IMR-90 (cell line): ENCODE results near the gene WDR43. TPM values are rescaled to one million over a fixed set of nuclear protein-coding genes. Genes with fewer than 3 reads are reported as not detected.

Experiments
- ATAC-seq: fragments of 200-7000 bp; cut with Tn5 transposase; 2 replicates; pipeline ENCODE4 v1.9.1; 2020; ENCODE audit warnings: low read depth, mild to moderate bottlenecking, moderate library complexity
- BruUV-seq: library from RNA; stranded (reverse); fragments of 400-500 nt; replicated peaks from 2 replicates; lab custom pipeline; 2021; lab: Mats Ljungman, UMichigan
- CTCF ChIA-PET: fragments of 300-600 bp; formaldehyde crosslinking; extraction: SDS; loops from one replicate; lab custom pipeline; 2021; ENCODE audit warnings: antibody characterized with exemption; lab: Yijun Ruan, JAX
- POLR2A ChIA-PET: fragments of 300-600 bp; sonication (Branson Sonifier 250); formaldehyde crosslinking; loops from one replicate; lab custom pipeline; 2022; ENCODE audit warnings: antibody characterized with exemption; ENCODE audit not compliant: unreplicated experiment; lab: Charles Lee
- DNase-seq: peaks from one replicate; pipeline ENCODE4 v3.0.0; 2013
- H2AFZ ChIP-seq: replicated peaks from 2 replicates; pipeline ENCODE3; 2013; ENCODE audit warnings: low read length, mild to moderate bottlenecking; ENCODE audit not compliant: poor library complexity
- H2AK5ac ChIP-seq: 2 replicates; pipeline ENCODE4 v1.6.1; 2013; ENCODE audit warnings: low read depth, low read length, inconsistent platforms
- H2AK9ac ChIP-seq: replicated peaks from 2 replicates; pipeline ENCODE3; 2013; ENCODE audit warnings: mild to moderate bottlenecking, low read depth, low read length, moderate library complexity; ENCODE audit not compliant: poor library complexity
- H2BK120ac ChIP-seq: 2 replicates; pipeline ENCODE4 v1.6.1; 2013; ENCODE audit warnings: low read depth, low read length, inconsistent platforms
- H2BK15ac ChIP-seq: 3 replicates; pipeline ENCODE4 v1.6.1; 2013; ENCODE audit warnings: low read depth, low read length, inconsistent platforms
- H2BK20ac ChIP-seq: 2 replicates; pipeline ENCODE4 v1.6.1; 2013; ENCODE audit warnings: low read depth, mild to moderate bottlenecking, inconsistent platforms, low read length, moderate library complexity
- H2BK5ac ChIP-seq: 2 replicates; pipeline ENCODE4 v1.6.1; 2013; ENCODE audit warnings: mild to moderate bottlenecking, low read depth, low read length, inconsistent platforms; ENCODE audit not compliant: poor library complexity, severe bottlenecking
- H3K14ac ChIP-seq: replicated peaks from 2 replicates; pipeline ENCODE4 v1.6.1; 2013; ENCODE audit warnings: low read depth, low read length, inconsistent platforms
- H3K18ac ChIP-seq: 2 replicates; pipeline ENCODE4 v1.6.1; 2013; ENCODE audit warnings: low read depth, low read length, control low read depth
- H3K23ac ChIP-seq: 2 replicates; pipeline ENCODE4 v1.6.1; 2013; ENCODE audit warnings: low read depth, low read length, inconsistent platforms
- H3K27ac ChIP-seq: 2 replicates; pipeline ENCODE4 v1.5.1; 2013; ENCODE audit warnings: mild to moderate bottlenecking, control low read depth, low read length; ENCODE audit not compliant: insufficient read depth
- H3K27me3 ChIP-seq: 2 replicates; pipeline ENCODE4 v1.6.1; 2013; ENCODE audit warnings: low read length; ENCODE audit not compliant: control insufficient read depth, insufficient read depth
- H3K36me3 ChIP-seq: 2 replicates; pipeline ENCODE4 v1.6.1; 2013; ENCODE audit warnings: low read length, mixed read lengths; ENCODE audit not compliant: control insufficient read depth, insufficient read depth
- H3K4ac ChIP-seq: 2 replicates; pipeline ENCODE4 v1.6.1; 2013; ENCODE audit warnings: low read depth, low read length, inconsistent platforms
- H3K4me1 ChIP-seq: 2 replicates; pipeline ENCODE4 v1.6.1; 2013; ENCODE audit warnings: low read length, mixed read lengths; ENCODE audit not compliant: control insufficient read depth, insufficient read depth
- H3K4me2 ChIP-seq: 2 replicates; pipeline ENCODE4 v1.6.1; 2013; ENCODE audit warnings: low read depth, mild to moderate bottlenecking, control low read depth, low read length, moderate library complexity
- H3K4me3 ChIP-seq: 2 replicates; pipeline ENCODE4 v1.5.1; 2013; ENCODE audit warnings: low read depth, mild to moderate bottlenecking, control low read depth, low read length, moderate library complexity; ENCODE audit not compliant: insufficient read depth
- H3K56ac ChIP-seq: 2 replicates; pipeline ENCODE4 v1.6.1; 2013; ENCODE audit warnings: low read length, inconsistent platforms; ENCODE audit not compliant: insufficient read depth; ENCODE audit errors: extremely low read depth
- H3K79me1 ChIP-seq, 2 experiments: 2 replicates each; pipeline ENCODE4 v1.6.1; 2013; ENCODE audit warnings: low read length in 2 of 2, inconsistent platforms in 1 of 2, low read depth in 1 of 2
- H3K9ac ChIP-seq: 2 replicates; pipeline ENCODE4 v1.6.1; 2013; ENCODE audit warnings: low read depth, low read length, control low read depth
- H3K9me1 ChIP-seq: 2 replicates; pipeline ENCODE4 v1.6.1; 2013; ENCODE audit warnings: low read length, inconsistent platforms; ENCODE audit not compliant: insufficient read depth
- H3K9me3 ChIP-seq: 2 replicates; pipeline ENCODE4 v1.6.1; 2013; ENCODE audit warnings: low read length; ENCODE audit not compliant: control insufficient read depth, insufficient read depth
- H4K20me1 ChIP-seq: 2 replicates; pipeline ENCODE4 v1.6.1; 2013; ENCODE audit warnings: low read length, inconsistent platforms; ENCODE audit not compliant: insufficient read depth
- H4K5ac ChIP-seq: 2 replicates; pipeline ENCODE4 v1.6.1; 2013; ENCODE audit warnings: mild to moderate bottlenecking, low read depth, low read length, control low read depth
- H4K8ac ChIP-seq, 2 experiments: 2 replicates each; pipeline ENCODE4 v1.6.1; 2013; ENCODE audit warnings: low read depth in 2 of 2, low read length in 2 of 2, control low read depth in 1 of 2, inconsistent platforms in 1 of 2
- H4K91ac ChIP-seq: 2 replicates; pipeline ENCODE4 v1.6.1; 2013; ENCODE audit warnings: low read depth, low read length, inconsistent platforms; ENCODE audit not compliant: insufficient read depth
- BHLHE40 ChIP-seq: fragments of 150-350 bp; IDR thresholded peaks from 2 replicates; pipeline ENCODE4 v1.6.1; 2016; ENCODE audit warnings: mild to moderate bottlenecking, low read depth, low read length
- CEBPB ChIP-seq: IDR thresholded peaks from 2 replicates; pipeline ENCODE4 v1.6.1; 2012; ENCODE audit warnings: low read depth, low read length, improper control_type of control experiment
- CTCF ChIP-seq: conservative IDR thresholded peaks from 2 replicates; pipeline ENCODE4 v1.5.1; 2012; ENCODE audit warnings: mild to moderate bottlenecking, low read depth, low read length, improper control_type of control experiment
- ELK1 ChIP-seq: fragments of 150-350 bp; IDR thresholded peaks from 2 replicates; pipeline ENCODE4 v1.6.1; 2016; ENCODE audit warnings: low read depth, mild to moderate bottlenecking, low read length, moderate library complexity, borderline replicate concordance
- FOS ChIP-seq: fragments of 150-350 bp; IDR thresholded peaks from 2 replicates; pipeline ENCODE4 v1.6.1; 2016; ENCODE audit warnings: low read depth, low read length
- MAFK ChIP-seq: IDR thresholded peaks from 2 replicates; pipeline ENCODE4 v1.6.1; 2012; ENCODE audit warnings: low read depth, low read length, improper control_type of control experiment
- MAZ ChIP-seq: IDR thresholded peaks from 2 replicates; pipeline ENCODE4 v1.6.1; 2012; ENCODE audit warnings: low read depth, mild to moderate bottlenecking, low read length, improper control_type of control experiment, moderate library complexity, borderline replicate concordance
- MXI1 ChIP-seq: IDR thresholded peaks from 2 replicates; pipeline ENCODE4 v1.6.1; 2012; ENCODE audit warnings: low read depth, mild to moderate bottlenecking, low read length, moderate library complexity, borderline replicate concordance
- NFE2L2 ChIP-seq: fragments of 150-350 bp; IDR thresholded peaks from 2 replicates; pipeline ENCODE4 v1.6.1; 2016; ENCODE audit warnings: low read depth, mild to moderate bottlenecking, low read length
- POLR2A ChIP-seq: IDR thresholded peaks from 2 replicates; pipeline ENCODE4 v1.6.1; 2012; ENCODE audit warnings: mild to moderate bottlenecking, low read depth, low read length
- RAD21 ChIP-seq: IDR thresholded peaks from 2 replicates; pipeline ENCODE4 v1.6.1; 2012; ENCODE audit warnings: low read length, improper control_type of control experiment
- RCOR1 ChIP-seq: IDR thresholded peaks from 2 replicates; pipeline ENCODE4 v1.6.1; 2012; ENCODE audit warnings: mild to moderate bottlenecking, low read length, improper control_type of control experiment; ENCODE audit not compliant: insufficient replicate concordance
- RFX5 ChIP-seq: IDR thresholded peaks from 2 replicates; pipeline ENCODE4 v1.8.0; 2012; ENCODE audit warnings: low read depth, mild to moderate bottlenecking, low read length, moderate library complexity
- WGBS, 2 experiments: methylation state at CpG; one replicate each; pipeline versions ENCODE4 v1.1.5 to v1.1.7; 2013; ENCODE audit warnings: missing lambda C conversion rate in 2 of 2; ENCODE audit not compliant: insufficient read length in 1 of 2; ENCODE audit errors: extremely low coverage in 2 of 2; 5-methylcytosine and 5-hydroxymethylcytosine counted together
- dilution Hi-C: fragments of 300-500 bp; cut with HindIII; formaldehyde crosslinking; loops from one replicate; pipeline ENCODE4 v1.14.3; 2018; ENCODE audit warnings: low sequenced_read_pairs; ENCODE audit not compliant: unreplicated experiment
- in situ Hi-C: fragments of 300-500 bp; cut with MboI; formaldehyde crosslinking; loops from 3 replicates; pipeline ENCODE4 v1.14.3; 2019; ENCODE audit warnings: low sequenced_read_pairs, inconsistent platforms, mixed read lengths
- intact Hi-C: fragments of 100-400 bp; cut with micrococcal nuclease; formaldehyde crosslinking; loops from 2 replicates; pipeline ENCODE4 v1.10.0; 2022
- polyA plus RNA-seq, 3 experiments: library from polyadenylated mRNA; depleted of rRNA; stranded (reverse); fragments of >200 nt; gene quantifications; 2 replicates each; pipeline ENCODE4 v1.2.3, GENCODE V29; 2012; ENCODE audit warnings: low replicate concordance in 1 of 3
- total RNA-seq: library from RNA; depleted of rRNA; stranded (reverse); fragments of >200 nt; gene quantifications from 2 replicates; pipeline ENCODE4 v1.2.3, GENCODE V29; 2012

The WDR43 gene
- total and polyA plus RNA-seq, 2 of the 4 experiments (the other 2 are of a cell fraction) = 40.3 to 300 TPM

- ATAC-seq = no peak
- no peaks in the 10 kb centered on the region for H3K79me1 ChIP-seq
- in situ Hi-C loops = no loop called here
- H4K5ac ChIP-seq = no peak overlapping the region
- no TSS peak for BruUV-seq
- DNase-seq = no peak
- 0 out of 2 replicates have a peak overlapping the region, but pooled peaks have one; percentile 1 for H2AK5ac ChIP-seq
- H3K27me3 ChIP-seq = no peaks in the 10 kb centered on the region
- CTCF ChIA-PET = no interaction called here
- 94% methylated on average over 2 of the region's 6 CpGs; no CpG with 5 or more reads in 1 of the 2 experiments for WGBS, 2 experiments
- no peak overlapping the region for H3K4me3 ChIP-seq
- no peaks in the 10 kb centered on the region for H3K36me3 ChIP-seq
- dilution Hi-C loops = no loop called here
- H3K14ac ChIP-seq = no peak overlapping the region
- no peak for TF ChIP-seq ELK1
- no peak for TF ChIP-seq POLR2A
- TF ChIP-seq CEBPB = no peak
- no peak for TF ChIP-seq RAD21
- TF ChIP-seq RFX5 = no peak
- TF ChIP-seq CTCF = no peak
- TF ChIP-seq RCOR1 = no peak
- no peak for TF ChIP-seq MAZ
- no peak for TF ChIP-seq MXI1
- no peak for TF ChIP-seq BHLHE40
- TF ChIP-seq FOS = no peak
- TF ChIP-seq NFE2L2 = no peak
- TF ChIP-seq MAFK = no peak
- no peak overlapping the region for H3K4me2 ChIP-seq
- peaks cover 8% of the 10 kb centered on the region for H3K4me1 ChIP-seq
- H2BK120ac ChIP-seq = no peak overlapping the region
- H3K4ac ChIP-seq = no peak overlapping the region
- intact Hi-C loops = no loop called here
- no peak overlapping the region for H2BK5ac ChIP-seq
- H3K9me3 ChIP-seq = no peaks in the 10 kb centered on the region
- no peak overlapping the region for H2BK20ac ChIP-seq
- H3K23ac ChIP-seq = no peak overlapping the region
- H3K27ac ChIP-seq = no peak overlapping the region
- no peak overlapping the region for H3K9ac ChIP-seq
- 0 out of 2 replicates have a peak, but pooled peaks cover 2% of the 10 kb centered on the region for H3K9me1 ChIP-seq
- H2BK15ac ChIP-seq = no peak overlapping the region
- POLR2A ChIA-PET = interaction anchor here (0.6 kb wide), 1 partner anchor 122 kb away, joined by 5 read pairs; no protein-coding TSS in a partner anchor
- no peak overlapping the region for H4K8ac ChIP-seq
- H3K18ac ChIP-seq = no peak overlapping the region
- H4K20me1 ChIP-seq = no peaks in the 10 kb centered on the region
- no peak overlapping the region for H2AK9ac ChIP-seq
- no peak overlapping the region for H2AFZ ChIP-seq
- no peak overlapping the region; the same call in 1 of the 2 replicates for H4K91ac ChIP-seq
- H3K56ac ChIP-seq = no peak overlapping the region
These were observed 101.6 kb downstream of the WDR43 start for GRCh38 chr2:28995765-28996750.
